HL-60 (cell line): ENCODE results near the gene TRIM44.

ENCODE experiments used
- CTCF ChIP-seq: IDR thresholded peaks from one replicate; pipeline ENCODE4 v1.5.1; 2011; ENCODE audit warnings: low read length, control low read depth, inconsistent platforms; ENCODE audit not compliant: insufficient read depth
- GABPA ChIP-seq: IDR thresholded peaks from 2 replicates; pipeline ENCODE4 v1.6.1; 2012; ENCODE audit warnings: low read depth
- POLR2AphosphoS5 ChIP-seq: IDR thresholded peaks from 2 replicates; pipeline ENCODE4 v1.6.1; 2012; ENCODE audit warnings: low read depth
- REST ChIP-seq: IDR thresholded peaks from 2 replicates; pipeline ENCODE4 v1.6.1; 2012; ENCODE audit warnings: low read depth; ENCODE audit not compliant: insufficient replicate concordance
- SPI1 ChIP-seq: IDR thresholded peaks from 2 replicates; pipeline ENCODE4 v1.6.1; 2012; ENCODE audit warnings: low read depth, mild to moderate bottlenecking, borderline replicate concordance

GRCh38 chr11:35722641-35723040 is 60.1 kb downstream of the TRIM44 start:
- TF ChIP-seq CTCF (no peak), REST (no peak), POLR2AphosphoS5 (no peak), SPI1 (no peak), GABPA (no peak)
